WI38 (cell line): Measurements from ENCODE around the gene GRIK3.

ENCODE experiments used
- H3K4me3 ChIP-seq: 2 replicates; pipeline ENCODE4 v1.5.1; 2011; ENCODE audit warnings: low read depth, mild to moderate bottlenecking, control low read depth, low read length
- TF ChIP-seq, protein P1 (sequence below): IDR thresholded peaks from 2 replicates; pipeline ENCODE4 v1.5.1; 2012; ENCODE audit warnings: low read depth, mild to moderate bottlenecking, control low read depth, low read length

The GRIK3 gene

DNA sequence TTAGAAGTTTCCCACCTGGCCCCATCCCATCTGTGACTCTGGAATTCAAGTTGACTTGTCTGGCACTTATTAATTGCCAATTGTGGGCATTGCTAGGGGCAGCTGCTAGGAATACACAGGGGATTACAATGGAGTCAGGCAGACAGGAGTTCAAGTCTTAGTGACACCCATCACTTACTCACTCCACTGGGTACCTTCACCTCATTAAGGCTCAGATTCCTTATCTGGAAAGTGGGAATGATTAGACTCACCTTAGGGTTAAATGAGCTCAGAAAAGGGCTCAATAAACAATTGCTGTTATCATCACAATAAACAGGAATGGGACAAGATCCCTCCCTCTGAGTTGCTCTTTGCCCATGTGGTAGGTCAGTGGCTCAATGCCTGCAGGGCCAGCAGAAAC is 18.2 kb downstream of the GRIK3 start:
- TF ChIP-seq, protein P1, sequence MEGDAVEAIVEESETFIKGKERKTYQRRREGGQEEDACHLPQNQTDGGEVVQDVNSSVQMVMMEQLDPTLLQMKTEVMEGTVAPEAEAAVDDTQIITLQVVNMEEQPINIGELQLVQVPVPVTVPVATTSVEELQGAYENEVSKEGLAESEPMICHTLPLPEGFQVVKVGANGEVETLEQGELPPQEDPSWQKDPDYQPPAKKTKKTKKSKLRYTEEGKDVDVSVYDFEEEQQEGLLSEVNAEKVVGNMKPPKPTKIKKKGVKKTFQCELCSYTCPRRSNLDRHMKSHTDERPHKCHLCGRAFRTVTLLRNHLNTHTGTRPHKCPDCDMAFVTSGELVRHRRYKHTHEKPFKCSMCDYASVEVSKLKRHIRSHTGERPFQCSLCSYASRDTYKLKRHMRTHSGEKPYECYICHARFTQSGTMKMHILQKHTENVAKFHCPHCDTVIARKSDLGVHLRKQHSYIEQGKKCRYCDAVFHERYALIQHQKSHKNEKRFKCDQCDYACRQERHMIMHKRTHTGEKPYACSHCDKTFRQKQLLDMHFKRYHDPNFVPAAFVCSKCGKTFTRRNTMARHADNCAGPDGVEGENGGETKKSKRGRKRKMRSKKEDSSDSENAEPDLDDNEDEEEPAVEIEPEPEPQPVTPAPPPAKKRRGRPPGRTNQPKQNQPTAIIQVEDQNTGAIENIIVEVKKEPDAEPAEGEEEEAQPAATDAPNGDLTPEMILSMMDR = no peak
- no peak overlapping the region for H3K4me3 ChIP-seq

DNA sequence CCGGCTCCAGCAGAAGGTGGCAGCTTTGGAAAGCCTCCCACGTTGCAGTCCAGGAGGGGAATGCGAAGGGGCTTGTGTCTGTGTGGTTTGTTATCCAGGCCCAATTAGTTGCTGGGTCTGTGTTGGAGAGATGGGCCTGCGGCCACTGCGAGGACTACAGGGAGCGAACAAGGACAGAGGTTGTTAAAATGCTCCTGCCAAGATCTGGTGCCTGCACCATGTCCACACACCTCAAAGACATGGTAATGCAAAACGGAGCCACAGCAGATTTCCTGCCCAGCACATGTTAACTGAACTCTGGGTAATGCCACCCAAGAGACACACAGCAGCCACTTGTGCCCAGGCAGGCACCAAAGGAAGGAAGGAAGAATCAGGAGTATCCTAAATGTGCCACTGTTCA is 18.6 kb downstream of the GRIK3 start:
- H3K4me3 ChIP-seq = no peak overlapping the region
- TF ChIP-seq, protein P1 = no peak

DNA sequence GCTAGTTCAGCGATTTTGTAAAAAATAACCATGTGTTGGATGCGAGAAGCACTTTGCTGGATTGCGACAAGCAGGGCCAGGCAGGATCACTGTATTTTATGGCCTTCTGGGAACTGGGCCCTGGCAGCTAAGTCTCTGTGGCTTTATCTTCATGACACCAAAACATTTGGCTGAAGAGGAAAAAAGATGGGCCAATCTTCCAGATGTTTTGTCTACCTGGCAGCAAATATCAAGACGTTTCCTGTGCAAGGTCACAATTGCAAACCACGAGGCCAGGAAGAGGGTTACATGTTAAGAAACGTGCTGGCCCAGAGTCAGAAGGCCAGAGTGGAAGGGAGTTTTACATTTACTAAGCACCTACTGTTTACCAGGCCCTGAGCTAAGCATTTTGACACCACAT is 22.1 kb downstream of the GRIK3 start:
- no peak overlapping the region for H3K4me3 ChIP-seq
- TF ChIP-seq, protein P1 = no peak

DNA sequence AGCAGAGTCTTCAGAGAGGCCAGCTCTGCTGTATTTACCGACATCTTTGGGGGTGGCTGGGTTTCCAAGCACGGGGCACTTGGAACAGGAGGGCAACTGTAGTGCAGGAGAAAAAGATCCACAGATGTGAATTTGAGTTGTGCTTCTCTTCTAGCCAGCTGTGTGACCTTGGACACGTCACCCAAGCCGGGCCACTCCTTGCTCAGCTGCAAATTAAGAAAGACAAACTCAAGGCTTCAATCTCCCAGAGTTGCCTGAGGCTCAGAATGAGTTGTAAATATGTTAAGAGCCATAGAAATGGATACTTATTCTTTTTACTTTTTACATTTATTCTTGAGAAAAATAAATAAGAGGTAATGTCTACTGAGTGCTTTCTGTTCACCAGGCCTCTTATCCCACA is 24.3 kb downstream of the GRIK3 start:
- TF ChIP-seq, protein P1 = no peak
- H3K4me3 ChIP-seq = no peak overlapping the region

DNA sequence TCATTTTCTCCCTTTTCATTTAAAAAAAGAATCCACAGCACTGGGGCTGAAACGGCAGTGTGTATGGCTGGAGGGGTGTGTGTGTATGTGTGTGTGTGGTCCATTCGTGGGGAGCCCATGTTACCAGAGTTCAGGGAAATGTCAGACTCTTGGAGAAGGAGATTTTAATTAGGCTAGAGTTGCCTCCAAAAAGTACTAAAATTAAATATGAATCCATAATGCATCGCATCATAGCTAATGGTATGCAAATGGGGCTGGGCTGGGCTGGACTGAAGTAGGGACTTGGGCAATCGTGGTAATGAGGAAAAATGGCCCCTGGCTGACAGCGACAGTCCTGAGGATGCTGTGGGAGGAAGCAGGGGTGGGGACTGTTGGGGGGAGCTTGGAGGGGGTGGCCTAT is 24.8 kb downstream of the GRIK3 start:
- TF ChIP-seq, protein P1 = no peak
- no peak overlapping the region for H3K4me3 ChIP-seq

DNA sequence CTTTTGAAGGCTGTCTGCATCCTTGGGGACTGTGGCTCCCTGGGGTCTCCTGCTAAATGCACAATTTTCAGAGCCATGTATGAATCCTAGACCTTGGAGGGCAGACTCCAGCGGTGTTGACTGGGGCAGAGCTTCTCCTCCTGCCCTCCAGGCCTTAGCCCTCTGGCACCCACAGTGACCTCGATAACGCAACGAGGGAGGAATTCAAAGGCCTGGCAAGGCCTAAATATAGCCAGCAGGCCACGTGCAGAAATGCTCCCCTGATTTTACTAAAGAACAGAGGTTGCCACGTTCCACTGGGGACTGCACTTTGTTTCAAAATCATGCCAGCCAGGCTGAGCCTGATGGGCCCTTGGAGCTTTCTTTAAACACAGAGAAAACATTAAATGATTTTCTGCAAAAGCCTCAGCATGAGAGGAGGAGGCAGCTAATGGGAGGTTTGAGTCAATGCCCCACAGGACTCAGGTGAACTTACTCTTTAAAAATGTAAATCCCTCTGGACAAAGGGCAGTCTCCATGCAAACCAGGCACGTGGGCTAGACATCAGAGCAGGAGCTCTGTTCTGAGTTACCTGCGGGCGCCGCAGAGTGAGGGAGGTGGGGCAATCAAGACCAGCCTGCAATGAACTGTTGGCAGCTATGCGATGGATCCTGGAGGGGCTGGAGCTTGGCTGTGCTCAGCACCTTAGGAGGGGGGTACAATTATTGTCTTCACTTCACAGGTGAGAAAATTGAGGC is 28.0 kb downstream of the GRIK3 start:
- H3K4me3 ChIP-seq = no peak overlapping the region
- TF ChIP-seq, protein P1 = no peak

DNA sequence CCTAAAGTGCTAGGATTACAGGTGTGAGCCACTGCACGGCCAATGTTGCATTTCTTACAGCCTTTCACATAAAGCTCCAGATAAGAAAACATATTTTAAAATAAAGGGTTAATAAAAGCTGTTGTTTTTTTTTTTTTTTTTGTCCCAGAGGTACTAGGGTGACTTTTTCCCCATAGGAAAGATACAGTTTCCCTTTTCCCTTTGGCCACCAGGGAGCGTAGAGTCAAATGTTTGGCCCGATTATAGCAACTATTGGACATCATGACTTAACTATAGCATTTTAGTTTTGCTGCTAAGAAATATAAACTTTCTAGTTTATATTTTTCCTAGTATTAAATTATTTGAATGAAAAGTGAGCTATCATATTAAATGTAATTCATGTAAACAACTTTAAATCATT is 31.4 kb downstream of the GRIK3 start:
- no peak overlapping the region for H3K4me3 ChIP-seq

More for the DNA sequence above, 31.4 kb downstream of the GRIK3 start:
- TF ChIP-seq, protein P1 = no peak
